Endodermal cell (in vitro differentiated cells): ENCODE measurements around the gene MKS1. TPM values are rescaled to one million over a fixed set of nuclear protein-coding genes. Genes with fewer than 3 reads are reported as not detected.

Source experiments
- DNase-seq: peaks from one replicate; pipeline ENCODE4 v3.0.0-alpha.2; 2017
- H3K27ac ChIP-seq: 2 replicates; pipeline ENCODE4 v1.5.1; 2013; ENCODE audit warnings: mild to moderate bottlenecking, low read depth, low read length, moderate library complexity
- H3K27me3 ChIP-seq: 2 replicates; pipeline ENCODE4 v1.6.1; 2013; ENCODE audit warnings: mild to moderate bottlenecking, low read length, moderate library complexity; ENCODE audit not compliant: insufficient read depth, control insufficient read depth, poor library complexity, severe bottlenecking
- H3K36me3 ChIP-seq: 2 replicates; pipeline ENCODE4 v1.7.0; 2013; ENCODE audit warnings: mild to moderate bottlenecking, low read length, moderate library complexity; ENCODE audit not compliant: control insufficient read depth, insufficient read depth
- H3K4me1 ChIP-seq: one replicate; pipeline ENCODE4 v1.7.0; 2013; ENCODE audit warnings: low read length; ENCODE audit not compliant: control insufficient read depth, insufficient read depth
- H3K4me3 ChIP-seq: 2 replicates; pipeline ENCODE4 v1.5.1; 2013; ENCODE audit warnings: mild to moderate bottlenecking, low read length, moderate library complexity
- H3K9ac ChIP-seq: 2 replicates; pipeline ENCODE4 v1.6.1; 2013; ENCODE audit warnings: mild to moderate bottlenecking, low read length, moderate library complexity; ENCODE audit not compliant: poor library complexity, severe bottlenecking; ENCODE audit errors: extremely low read depth
- H3K9me3 ChIP-seq: 2 replicates; pipeline ENCODE4 v1.6.1; 2013; ENCODE audit warnings: mild to moderate bottlenecking, low read length, moderate library complexity; ENCODE audit not compliant: control insufficient read depth
- H3K27ac Mint-ChIP-seq: 2 replicates; pipeline ENCODE4 v1.8.0; 2020; ENCODE audit warnings: mixed read lengths
- H3K27me3 Mint-ChIP-seq: 2 replicates; pipeline ENCODE4 v1.8.0; 2021; ENCODE audit warnings: mild to moderate bottlenecking, mixed read lengths; ENCODE audit not compliant: insufficient read depth
- H3K36me3 Mint-ChIP-seq: 2 replicates; pipeline ENCODE4 v1.8.0; 2020; ENCODE audit warnings: low read depth, mixed read lengths
- H3K4me1 Mint-ChIP-seq: 2 replicates; pipeline ENCODE4 v1.8.0; 2020; ENCODE audit warnings: mixed read lengths
- H3K4me3 Mint-ChIP-seq: 2 replicates; pipeline ENCODE4 v1.8.0; 2020; ENCODE audit warnings: mild to moderate bottlenecking, moderate library complexity, mixed read lengths
- H3K9me3 Mint-ChIP-seq: 2 replicates; pipeline ENCODE4 v1.8.0; 2020; ENCODE audit warnings: mild to moderate bottlenecking, mixed read lengths
- CTCF ChIP-seq: fragments of 200-600 bp; sonication (generic); conservative IDR thresholded peaks from 2 replicates; pipeline ENCODE4 v1.5.0; 2021; ENCODE audit warnings: antibody characterized with exemption, mild to moderate bottlenecking
- WGBS, 2 experiments: methylation state at CpG; one replicate each; pipeline versions ENCODE4 v1.1.5 to v1.1.7; 2013; ENCODE audit warnings: missing lambda C conversion rate in 2 of 2, mixed read lengths in 1 of 2; ENCODE audit not compliant: insufficient coverage in 1 of 2, insufficient read length in 1 of 2; 5-methylcytosine and 5-hydroxymethylcytosine counted together
- total RNA-seq, 2 donors: library from RNA; stranded (reverse); fragmentation: NEBNext Ultra II Directional in 1 of 2; extraction: Animal tissue kit (Norgen Biotek cat#: 25700) in 1 of 2; gene quantifications; 2 replicates in 1 of 2; 3 replicates in 1 of 2; pipeline ENCODE4 v1.2.1, GENCODE V29; 2021

MKS1 gene
- total RNA-seq, 2 donors from 2014 or later: 31.8 to 32.2 TPM

GRCh38 chr17:58227733-58228132 lies 8.7 kb upstream of the MKS1 start:
- no peaks in the 10 kb centered on the region for H3K4me1 ChIP-seq
- no peaks in the 10 kb centered on the region for H3K36me3 ChIP-seq
- H3K36me3 Mint-ChIP-seq: no peaks in the 10 kb centered on the region
- 80 to 93% methylated on average over 1 to 3 of the region's 3 CpGs for WGBS, 2 experiments
- no peaks in the 10 kb centered on the region for H3K9me3 Mint-ChIP-seq
- no peak overlapping the region for H3K9ac ChIP-seq
- H3K27ac Mint-ChIP-seq: no peak overlapping the region
- peaks cover 12% of the 10 kb centered on the region for H3K4me1 Mint-ChIP-seq
- no peak overlapping the region for H3K4me3 ChIP-seq
- no peak for DNase-seq
- H3K27ac ChIP-seq: no peak overlapping the region
- no peaks in the 10 kb centered on the region for H3K9me3 ChIP-seq
- peaks cover 18% of the 10 kb centered on the region for H3K27me3 ChIP-seq
- peaks cover 69% of the 10 kb centered on the region for H3K27me3 Mint-ChIP-seq
- no peak overlapping the region for H3K4me3 Mint-ChIP-seq
- no peak for TF ChIP-seq CTCF

GRCh38 chr17:58224315-58224714 lies 5.3 kb upstream of the MKS1 start:
- peaks cover 61% of the 10 kb centered on the region for H3K27me3 Mint-ChIP-seq

GRCh38 chr17:58219789-58220183 lies 731 bp upstream of the MKS1 start:
- 90 to 94% methylated on average over 5 to 7 of the region's 7 CpGs for WGBS, 2 experiments
- no peaks in the 10 kb centered on the region for H3K9me3 ChIP-seq
- DNase-seq: no peak
- Mint-ChIP-seq H3K27ac (peak overlapping the region; percentile 64), H3K9me3 (no peaks in the 10 kb centered on the region), H3K4me3 (peak overlapping the region; percentile 88), H3K36me3 (peaks cover 15% of the 10 kb centered on the region), H3K27me3 (peaks cover 28% of the 10 kb centered on the region), H3K4me1 (peaks cover 6% of the 10 kb centered on the region)
- H3K27me3 ChIP-seq: no peaks in the 10 kb centered on the region
- H3K4me3 ChIP-seq: peak overlapping the region; percentile 92
- H3K9ac ChIP-seq: no peak overlapping the region
- H3K27ac ChIP-seq: no peak overlapping the region
- no peaks in the 10 kb centered on the region for H3K4me1 ChIP-seq
- no peak for TF ChIP-seq CTCF
- H3K36me3 ChIP-seq: peaks cover 17% of the 10 kb centered on the region

More at GRCh38 chr17:58224315-58224714, 5.3 kb upstream of the MKS1 start:
- Mint-ChIP-seq H3K36me3 (no peaks in the 10 kb centered on the region), H3K9me3 (no peaks in the 10 kb centered on the region), H3K4me1 (peaks cover 14% of the 10 kb centered on the region), H3K27ac (no peak overlapping the region), H3K4me3 (no peak overlapping the region)
- Histone ChIP-seq H3K4me3 (no peak overlapping the region), H3K36me3 (no peaks in the 10 kb centered on the region), H3K9me3 (no peaks in the 10 kb centered on the region), H3K4me1 (no peaks in the 10 kb centered on the region), H3K9ac (no peak overlapping the region), H3K27ac (no peak overlapping the region), H3K27me3 (no peaks in the 10 kb centered on the region)
- DNase-seq: no peak
- TF ChIP-seq CTCF: no peak
- WGBS, 2 experiments: 52 to 86% methylated on average over 1 of the region's 1 CpG
